HG02852 (cell line): ENCODE data around the gene SLC35E4.
"Not testable (repeated sequence)": the region's sequence is repeated elsewhere in the genome, so short reads cannot be mapped to it uniquely, and the experiment has no call there.

Source experiments
- ATAC-seq: cut with Tn5 transposase; IDR thresholded peaks from one replicate; pipeline ENCODE4 v1.9.1; 2021; ENCODE audit warnings: mild to moderate bottlenecking, moderate library complexity; ENCODE audit not compliant: unreplicated experiment

The SLC35E4 gene

DNA sequence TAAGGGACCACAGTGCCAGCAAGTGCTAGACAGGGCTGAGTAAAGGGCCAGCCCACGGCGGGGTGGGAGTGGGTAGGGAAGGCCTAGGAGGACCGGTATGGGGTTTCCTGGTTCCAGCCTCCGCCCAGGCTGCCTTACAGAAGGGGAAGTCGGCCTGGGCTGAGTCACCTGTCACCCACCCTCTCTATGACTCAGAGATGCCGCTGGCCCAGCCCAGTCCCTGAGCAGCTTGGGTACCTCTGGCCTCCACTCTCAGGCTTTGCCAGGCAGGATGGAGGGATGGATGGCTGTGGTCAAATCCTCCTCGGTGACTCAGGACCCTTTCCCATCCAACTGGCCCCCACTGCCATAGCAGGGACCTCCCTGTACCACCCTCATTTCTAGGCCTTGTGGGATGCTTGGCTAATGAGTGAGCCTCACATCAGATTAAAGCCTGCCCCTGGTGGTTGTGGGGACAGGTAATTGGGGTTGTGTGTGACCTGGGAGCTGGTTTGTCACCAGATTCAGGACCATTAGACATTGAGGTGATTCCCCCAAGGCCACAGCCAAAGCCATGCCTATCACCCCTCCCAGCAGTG is 13.9 kb downstream of the SLC35E4 start:
- ATAC-seq, result peak; percentile 68

DNA sequence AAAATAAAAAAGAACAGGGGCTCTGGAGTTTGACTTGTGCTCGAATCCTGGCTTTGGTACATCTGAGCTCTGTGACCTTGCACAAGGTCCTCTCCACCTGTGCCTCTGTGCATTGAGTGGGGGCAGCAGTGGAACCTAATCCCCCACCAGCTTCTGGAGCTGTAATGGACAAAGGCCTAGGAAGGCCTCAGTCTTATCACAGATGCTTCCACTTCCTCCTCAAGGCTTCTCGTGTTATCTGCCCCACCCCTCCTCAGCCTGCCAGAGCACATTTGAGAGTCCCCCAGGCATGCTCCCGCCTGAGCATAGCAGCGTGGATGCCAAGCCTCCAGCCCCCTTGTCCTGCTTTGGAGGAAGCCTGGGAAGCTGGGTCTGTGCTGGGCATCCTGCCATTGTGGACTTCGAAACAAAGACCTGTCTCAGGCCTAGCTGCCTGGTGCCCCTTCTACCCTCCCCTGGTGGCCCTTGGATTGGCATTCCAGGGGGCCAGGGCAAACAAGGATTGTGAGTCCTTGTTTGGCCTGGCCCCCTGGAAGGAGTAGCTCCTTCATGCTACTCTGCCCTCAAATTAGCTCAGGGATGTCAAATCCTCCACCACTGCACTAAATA is 15.0 kb downstream of the SLC35E4 start:
- no peak for ATAC-seq

DNA sequence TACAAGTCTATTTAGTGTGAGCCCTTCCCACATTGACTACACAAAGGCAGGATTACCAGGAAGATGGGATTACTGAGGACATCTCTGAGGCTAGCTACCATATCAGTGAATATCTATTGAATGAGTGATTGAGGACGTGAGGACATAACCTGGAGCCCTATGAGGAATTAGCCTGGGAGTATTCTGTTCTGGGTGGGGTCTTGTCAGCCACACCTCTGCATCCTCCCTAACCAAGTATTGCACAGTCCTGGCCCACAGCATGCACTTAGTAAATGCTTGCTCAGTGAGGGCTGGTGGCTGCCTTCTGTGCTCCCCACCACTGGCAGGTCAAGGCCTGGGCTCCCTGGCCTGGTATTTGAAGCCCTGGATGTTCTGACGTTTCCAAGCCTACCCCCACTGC is 17.3 kb downstream of the SLC35E4 start:
- no peak for ATAC-seq

DNA sequence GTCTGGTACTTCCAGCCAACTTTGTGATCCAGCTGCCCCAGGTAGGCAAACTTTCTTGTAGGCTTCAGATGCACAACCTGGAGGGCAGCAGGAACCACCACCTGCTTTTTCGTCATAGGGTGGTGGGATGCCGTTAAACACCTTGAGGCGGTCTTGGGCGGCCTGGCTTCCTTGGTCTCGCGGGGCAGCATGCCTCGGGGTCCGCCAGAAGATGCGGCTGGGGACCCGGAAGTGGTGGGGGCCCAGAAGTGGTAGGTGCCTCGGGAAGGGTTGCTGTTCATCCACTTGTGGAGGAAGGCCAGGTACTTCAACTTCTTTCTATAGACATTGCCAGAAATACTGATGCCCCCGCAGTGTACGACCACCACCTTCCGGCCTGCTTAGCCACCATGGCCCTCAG is 18.8 kb downstream of the SLC35E4 start:
- no peak for ATAC-seq

DNA sequence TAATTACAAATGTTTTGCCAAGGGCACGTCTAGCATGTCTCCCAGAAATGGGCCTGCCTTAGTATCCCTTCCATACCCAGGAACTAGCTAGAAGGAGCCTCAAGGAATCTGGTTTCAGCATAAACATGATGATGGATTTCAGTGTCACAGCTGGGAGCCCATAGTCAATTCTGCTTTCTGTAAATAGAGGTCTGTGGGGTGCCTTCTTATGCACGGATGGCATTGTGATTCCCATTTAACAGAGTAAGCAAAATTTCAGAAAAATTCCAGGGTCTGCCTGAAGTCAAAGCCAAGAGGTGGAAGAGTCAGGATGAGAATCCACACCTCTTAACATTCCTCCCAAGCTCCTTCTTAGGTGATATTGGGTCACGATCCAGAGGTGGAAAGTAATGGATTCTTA is 20.0 kb downstream of the SLC35E4 start:
- no peak for ATAC-seq

DNA sequence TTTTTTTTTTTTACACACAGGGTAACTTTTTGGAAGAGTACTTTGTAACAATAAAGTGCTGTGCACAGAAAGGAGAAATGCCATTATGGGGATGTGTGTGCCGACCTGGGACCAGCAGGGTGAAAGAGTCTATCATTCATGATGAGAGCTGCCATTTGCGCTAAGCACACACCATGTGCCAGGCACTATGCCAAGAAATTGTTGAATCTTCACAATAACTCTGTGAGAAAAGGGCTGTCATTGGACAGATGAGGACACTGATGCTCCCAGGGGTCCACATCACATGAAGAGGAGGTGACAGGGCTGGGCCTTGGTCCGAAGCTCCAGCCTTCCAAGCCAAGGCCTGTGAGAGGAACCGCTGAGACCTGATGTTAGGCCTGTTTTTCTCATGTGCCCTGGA is 26.5 kb downstream of the SLC35E4 start:
- no peak for ATAC-seq

DNA sequence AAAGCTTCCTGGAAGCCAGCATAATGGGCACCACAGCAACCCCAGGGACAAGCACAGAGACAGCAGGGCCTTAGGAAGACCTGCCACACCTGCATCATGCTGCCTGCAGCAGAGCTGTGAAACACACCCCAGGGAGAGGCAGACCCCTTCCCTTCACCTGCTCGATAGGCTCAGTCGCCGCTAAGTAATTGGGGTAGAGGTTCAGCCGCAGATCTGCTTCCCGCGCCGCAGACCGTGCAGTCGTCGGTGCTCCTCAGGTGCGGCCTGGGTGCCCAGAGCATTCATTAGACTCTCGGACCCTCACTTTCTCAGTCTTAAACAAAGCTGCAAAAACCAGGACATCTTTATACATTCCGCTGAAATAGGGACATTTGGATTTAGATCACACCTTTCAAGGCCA is 29.2 kb downstream of the SLC35E4 start:
- ATAC-seq, result no peak

DNA sequence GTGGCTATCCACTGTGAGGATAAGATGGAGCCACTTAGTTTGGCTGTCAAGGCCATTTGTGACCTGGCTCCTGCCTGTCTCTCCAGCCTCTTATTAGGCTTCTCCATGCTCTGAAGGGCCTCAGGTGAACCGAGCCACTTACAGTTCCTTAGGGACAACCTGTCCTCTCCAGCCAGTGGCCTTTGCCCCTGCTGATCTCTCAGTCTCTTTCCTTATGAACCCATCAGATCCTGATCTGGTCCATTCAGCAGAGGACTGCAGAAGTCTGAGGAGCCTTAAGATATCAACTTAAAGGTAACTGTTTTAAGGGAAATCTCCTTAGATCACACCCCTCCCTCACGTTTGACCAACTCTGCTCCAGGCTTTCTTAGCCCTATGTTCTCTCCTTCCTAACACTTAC is 29.7 kb downstream of the SLC35E4 start:
- ATAC-seq, result no peak

DNA sequence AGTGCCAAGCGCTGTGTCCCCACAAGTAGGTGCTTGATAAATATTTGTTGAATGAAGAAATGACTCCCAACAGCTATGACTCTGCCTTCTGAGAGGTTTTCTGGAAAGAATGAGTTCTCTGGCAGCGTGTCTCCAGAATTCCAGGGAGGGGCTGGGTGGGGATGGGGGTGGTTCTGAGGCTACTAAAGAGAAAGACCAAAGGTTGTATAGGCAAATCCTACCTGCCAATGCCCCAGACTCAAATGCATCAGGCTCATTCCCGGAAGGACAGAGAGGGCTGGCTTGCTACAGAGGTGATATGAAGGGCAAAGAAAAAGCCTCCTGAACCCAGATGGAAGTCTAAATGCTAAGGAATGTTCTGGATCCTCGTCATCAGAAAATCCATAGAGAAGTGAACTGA is 30.2 kb downstream of the SLC35E4 start:
- no peak for ATAC-seq

DNA sequence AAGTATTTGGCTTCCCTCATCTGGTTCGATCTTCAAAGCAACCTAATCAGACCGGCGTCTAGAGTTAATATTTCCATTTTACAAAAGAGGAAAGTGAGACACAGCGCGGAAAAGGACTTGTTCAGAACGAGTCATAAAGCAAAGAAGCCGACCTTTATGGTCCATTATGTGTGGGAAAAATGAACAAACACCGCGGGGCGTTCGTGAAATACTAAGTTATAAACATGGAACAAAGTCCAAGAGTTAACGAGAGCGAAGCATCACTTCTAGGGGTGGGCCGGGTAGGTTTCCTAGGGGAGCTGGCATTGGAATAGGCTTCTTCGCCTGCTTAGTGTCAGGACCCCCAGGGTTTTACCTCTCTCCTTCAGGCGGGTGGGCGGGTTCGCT is 31.5 kb downstream of the SLC35E4 start:
- no peak for ATAC-seq

DNA sequence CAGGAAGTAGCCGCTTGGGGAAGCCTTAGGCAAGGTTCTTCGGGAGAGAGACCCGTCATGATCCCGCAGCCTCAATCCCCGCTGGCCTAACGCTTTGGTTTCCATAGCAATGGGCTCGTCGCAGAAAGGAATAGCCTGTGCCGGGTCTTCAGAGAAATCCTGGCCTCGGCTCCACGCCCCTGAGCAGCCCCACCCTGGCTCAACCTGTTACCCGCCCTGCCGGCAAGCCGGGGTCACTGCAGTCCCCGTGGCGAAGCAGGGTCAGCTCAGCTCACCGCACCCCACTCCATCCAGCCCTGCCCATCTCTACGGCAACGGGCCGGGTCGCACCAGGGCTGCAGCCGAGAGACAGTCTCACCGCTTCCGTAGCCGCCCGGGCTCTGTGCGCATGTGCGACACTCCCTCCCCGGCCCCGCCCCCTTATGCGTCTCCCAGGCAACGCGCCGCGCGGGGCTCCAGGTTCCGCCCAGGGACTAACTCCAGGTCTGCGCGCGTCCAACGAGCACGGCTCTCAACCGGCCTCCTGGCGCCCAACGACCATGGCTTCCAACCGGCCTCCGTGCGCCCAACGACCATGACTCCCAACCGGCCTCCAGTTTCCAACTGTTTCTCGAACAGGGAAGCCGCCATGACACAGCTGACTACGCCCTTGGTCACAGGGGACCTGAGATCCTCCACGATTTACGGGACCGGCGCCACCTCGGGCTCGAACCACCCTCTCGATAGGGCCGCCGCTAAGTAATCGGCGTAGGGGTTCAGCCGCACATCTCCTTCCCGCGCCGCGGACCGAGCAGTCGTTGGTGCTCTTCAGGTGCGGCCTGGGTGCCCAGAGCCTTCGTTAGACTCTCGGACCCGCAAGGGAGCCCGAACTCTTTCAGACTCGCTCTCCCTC is 32.2 kb downstream of the SLC35E4 start, which contains the start of gene DUSP18:
Gene DUSP18 (minus strand): TSS at position 382 of the 892 bp plus-strand sequence. CDS start 3,872 bp downstream, outside the sequence.
- ATAC-seq, result peak; percentile 87

DNA sequence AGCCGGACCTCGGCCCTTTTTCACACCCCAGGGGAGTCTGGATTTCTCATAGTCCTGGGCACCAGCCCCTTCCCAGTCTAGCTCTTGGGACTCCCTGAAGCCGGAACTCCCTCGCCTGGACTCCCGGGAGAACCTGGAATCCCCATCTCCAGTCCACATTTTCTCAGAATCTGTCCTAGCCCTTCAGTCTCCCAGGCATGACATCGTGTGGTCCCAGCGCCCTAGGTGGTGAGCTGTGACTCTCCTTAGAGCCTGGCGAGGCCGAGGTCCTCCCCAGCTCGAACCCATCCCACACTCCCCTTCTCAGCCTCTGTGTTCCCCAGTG is 32.8 kb downstream of the SLC35E4 start:
- no peak for ATAC-seq

DNA sequence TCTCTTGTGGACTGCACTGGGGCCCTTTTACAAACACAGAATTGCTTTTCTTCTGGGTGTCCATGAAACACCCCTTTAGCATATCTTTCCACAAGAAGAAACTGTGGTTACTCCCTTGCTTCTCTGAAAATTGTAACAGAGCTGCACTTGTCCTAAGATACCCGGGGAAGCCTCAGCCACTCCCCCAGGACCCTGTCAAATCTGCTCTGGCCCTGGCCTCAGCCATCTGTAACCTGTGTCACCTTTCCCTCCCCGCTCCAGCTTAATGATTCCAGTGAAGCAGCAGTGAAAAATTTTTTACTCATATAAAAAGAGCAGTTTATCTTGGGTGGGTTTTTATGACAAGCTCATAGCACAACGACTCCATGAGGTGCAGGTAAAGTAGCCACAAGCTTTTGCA is 35.5 kb downstream of the SLC35E4 start:
- no peak for ATAC-seq

DNA sequence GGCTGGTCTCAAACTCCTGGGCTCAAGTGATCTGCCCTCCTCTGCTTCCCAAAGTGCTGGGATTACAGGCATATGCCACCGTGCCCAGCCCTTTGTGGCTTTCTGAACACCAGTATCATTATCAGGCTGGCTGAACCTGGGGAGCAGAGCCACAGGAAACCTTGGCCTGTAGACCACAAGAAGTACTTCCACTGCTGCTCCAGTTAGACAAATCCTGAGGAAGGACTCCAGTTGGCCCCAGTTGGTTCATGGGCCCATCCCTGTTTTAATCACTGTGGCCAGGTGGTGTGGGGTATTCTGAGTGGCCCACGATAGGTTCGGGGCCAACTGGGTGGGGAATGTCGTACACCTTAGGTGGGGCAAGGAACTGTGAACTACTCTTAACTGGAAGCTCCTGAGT is 37.6 kb downstream of the SLC35E4 start:
- no peak for ATAC-seq

DNA sequence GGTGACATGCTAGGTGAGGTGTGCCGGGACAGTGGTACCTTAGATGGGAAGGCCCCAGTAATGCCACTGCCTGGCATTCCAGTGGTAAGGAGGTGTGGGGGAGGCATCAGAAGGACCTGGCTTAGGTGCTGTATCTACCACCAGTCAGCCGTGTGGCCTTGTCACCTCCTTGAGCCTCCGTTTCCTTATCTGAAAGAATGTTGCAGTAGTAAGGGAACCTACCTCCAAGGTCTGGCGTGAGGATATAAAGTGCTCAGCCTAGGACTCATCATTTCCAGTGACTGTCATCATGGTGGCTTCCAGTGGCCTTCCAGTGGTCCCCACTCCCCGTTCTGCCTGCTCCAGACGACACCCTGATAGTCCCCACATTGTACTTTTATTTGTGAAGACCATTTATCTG is 38.9 kb downstream of the SLC35E4 start:
- no peak for ATAC-seq

DNA sequence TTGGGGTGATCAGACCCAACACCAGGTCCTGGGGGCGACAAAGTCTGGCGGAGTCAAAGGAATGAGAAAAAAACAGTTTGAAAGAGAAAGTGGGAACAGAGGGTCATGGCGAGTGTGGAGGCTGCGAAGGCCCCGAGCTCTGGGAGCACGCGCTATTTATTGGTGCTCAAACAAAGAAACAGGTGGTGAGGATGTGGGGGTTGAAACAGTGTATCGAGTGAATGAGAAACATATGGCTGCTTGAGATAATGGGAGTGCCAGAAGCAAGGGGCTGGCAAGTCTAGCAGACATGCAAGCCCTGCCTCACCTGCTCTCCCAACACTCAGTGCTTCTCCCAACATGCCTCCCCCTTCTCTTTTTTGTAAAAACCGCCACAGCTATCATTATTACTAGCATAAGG is 39.9 kb downstream of the SLC35E4 start:
- no peak for ATAC-seq

DNA sequence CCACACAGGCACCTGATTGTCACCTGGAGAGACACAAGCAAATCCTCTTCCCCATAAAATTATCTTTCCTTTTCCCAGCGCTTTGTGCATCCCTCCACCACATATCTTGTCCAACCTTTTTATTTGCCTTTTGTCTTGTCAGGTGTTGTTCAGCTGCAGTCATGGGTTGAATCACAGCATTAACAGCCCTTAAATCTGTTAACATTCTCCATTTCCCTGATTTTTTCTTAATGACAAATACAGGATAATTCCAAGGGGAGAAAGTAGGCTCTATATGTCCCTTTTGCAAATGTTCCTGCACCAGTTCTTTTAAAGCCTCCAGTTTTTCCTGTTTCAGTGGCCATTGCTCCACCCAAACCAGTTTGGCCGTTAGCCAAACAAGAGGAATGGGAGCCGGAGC is 41.0 kb downstream of the SLC35E4 start:
- not testable (repeated sequence) for ATAC-seq

DNA sequence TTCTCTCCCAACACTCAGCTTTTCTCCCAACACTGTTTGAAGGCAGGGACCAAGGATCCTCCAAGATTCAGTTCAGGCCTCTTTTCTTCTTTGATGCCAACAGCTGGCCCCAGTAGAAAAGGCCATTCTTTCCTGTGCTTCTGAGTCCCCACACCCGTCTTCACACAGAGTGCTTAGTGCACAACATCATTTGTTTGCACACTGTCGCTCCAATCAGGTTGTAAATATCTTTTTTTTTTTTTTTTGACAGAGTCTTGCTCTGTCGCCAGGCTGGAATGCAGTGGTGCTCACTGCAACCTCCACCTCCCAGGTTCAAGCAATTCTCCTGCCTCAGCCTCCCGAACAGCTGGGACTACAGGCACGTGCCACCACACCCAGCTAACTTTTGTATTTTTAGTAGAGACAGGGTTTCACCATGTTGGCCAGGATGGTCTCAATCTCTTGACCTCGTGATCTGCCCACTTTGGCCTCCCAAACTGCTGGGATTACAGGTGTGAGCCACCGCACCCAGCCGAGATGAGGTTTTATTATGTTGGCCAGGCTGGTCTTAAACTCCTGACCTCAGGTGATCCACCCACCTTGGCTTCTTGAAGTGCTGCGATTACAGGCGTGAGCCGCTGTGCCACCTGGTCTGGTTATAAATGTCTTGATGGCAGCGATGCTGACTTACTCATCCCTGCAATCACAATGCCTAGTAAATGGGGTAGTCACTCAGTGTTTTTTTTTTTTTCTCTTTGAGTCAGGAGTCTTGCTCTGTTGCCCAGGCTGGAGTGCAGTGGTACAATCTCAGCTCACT is 44.5 kb downstream of the SLC35E4 start:
- not testable (repeated sequence) for ATAC-seq

DNA sequence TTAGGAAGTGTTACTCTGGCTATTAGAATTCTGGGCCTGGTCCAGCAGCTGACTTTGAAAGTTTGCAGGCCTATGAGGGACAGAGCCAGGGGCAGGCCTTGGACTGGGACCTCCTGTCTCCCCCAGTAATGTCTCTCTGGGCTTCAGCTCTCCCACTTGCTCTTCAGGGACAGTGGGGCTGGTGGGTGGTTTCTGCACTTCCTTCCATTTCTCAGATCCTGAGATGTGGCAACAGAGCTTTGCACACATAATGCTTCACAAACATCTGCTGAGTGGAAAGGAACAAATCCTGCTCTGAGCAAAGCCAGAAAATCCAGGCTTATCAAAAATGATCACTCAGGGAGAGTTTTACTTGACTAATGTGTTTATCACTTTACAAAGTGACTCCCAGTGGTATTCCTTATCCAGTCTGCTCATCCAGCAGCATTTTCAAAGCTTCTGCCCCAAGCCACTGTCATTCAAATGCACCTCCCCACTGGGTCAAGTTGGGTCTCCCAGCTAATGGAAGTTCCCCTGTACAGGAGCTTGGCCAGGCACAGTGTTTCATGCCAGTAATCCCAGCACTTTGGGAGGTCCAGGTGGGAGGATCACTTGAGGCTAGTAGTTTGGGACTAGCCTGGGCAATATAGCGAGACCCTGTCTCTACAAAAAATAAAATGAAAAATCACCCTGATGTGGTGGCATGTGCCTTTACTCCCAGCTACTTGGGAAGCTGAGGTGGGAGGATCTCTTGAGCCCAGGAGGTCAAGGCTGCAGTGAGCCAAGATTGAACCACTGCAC is 45.6 kb downstream of the SLC35E4 start:
- ATAC-seq, result no peak

DNA sequence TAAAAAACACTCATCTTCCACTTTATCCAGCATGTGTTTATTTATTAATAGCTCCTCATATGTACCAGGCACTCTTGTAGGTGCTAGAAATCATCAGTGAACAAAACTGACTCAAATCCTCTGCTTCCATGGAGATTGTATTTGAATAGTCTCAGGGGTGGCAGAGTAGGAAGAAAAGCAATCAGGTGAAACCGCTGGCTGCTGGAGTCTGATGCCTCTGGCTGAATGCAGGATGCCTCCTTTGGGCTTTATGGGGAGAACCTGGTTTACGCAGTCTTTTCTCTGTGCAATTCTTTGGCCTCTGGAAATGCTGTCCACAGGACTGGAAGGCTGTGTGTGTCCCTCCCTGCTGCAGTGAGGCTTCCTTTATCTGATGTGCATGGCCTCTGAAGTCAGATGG is 46.2 kb downstream of the SLC35E4 start:
- no peak for ATAC-seq

DNA sequence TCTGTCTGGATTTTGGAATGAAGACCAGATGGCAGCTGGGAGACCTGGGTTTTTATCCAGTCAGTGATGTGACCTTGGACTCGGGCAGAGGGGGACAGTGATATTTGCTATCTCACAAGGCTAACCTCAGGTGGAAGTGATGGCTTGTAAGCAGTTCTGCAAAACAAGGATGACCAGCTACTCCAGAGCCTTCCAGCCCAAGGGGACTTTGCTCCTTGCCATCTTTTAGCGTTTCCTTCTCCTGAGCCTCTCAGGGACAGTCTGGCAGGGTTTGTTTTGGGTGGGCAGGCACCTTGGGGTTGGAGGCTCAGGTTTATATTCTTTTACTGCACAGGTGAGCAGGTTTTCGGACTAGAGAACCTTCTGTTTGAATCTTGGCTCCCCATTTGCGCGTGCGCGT is 49.6 kb downstream of the SLC35E4 start:
- no peak for ATAC-seq
